Esophagus muscularis mucosa (tissue), 4 donors: ENCODE measurements around the gene DARS1. TPM values are rescaled to one million over a fixed set of nuclear protein-coding genes. Genes with fewer than 3 reads are reported as not detected.
"Not testable (repeated sequence)": the region's sequence is repeated elsewhere in the genome, so short reads cannot be mapped to it uniquely, and the experiment has no call there.

ENCODE experiments used
- DNase-seq: peaks from one replicate; pipeline ENCODE4 v3.0.0-alpha.2; 2017; ENCODE audit errors: extremely low spot score
- H3K27ac ChIP-seq, 4 donors: fragments of 200-600 bp; sonication (generic); replicated peaks in 1 of 4; 1 replicate in 3 of 4; 2 replicates in 1 of 4; pipeline ENCODE4 v1.5.1; 2016 to 2019; ENCODE audit warnings: mild to moderate bottlenecking in 1 of 4
- H3K27me3 ChIP-seq, 4 donors: fragments of 200-600 bp; sonication (generic); one replicate each; pipeline versions ENCODE4 v1.5.1 to v1.6.0; 2016 to 2019
- H3K36me3 ChIP-seq, 4 donors: fragments of 200-600 bp; sonication (generic); one replicate each; pipeline ENCODE4 v1.5.1; 2016 to 2019
- H3K4me1 ChIP-seq, 4 donors: fragments of 200-600 bp; sonication (generic); one replicate each; pipeline ENCODE4 v1.5.1; 2016 to 2019
- H3K4me3 ChIP-seq, 4 donors: fragments of 200-600 bp; sonication (generic); 1 replicate in 2 of 4; 2 replicates in 2 of 4; pipeline ENCODE4 v1.5.1; 2016 to 2019; ENCODE audit warnings: mild to moderate bottlenecking in 4 of 4, moderate library complexity in 1 of 4
- H3K9me3 ChIP-seq, 4 donors: fragments of 200-600 bp; sonication (generic); 1 replicate in 3 of 4; 2 replicates in 1 of 4; pipeline ENCODE4 v1.5.1; 2016 to 2019
- CTCF ChIP-seq, 3 experiments: fragments of 200-600 bp in 2 of 3; fragments of 450-650 bp in 1 of 3; sonication (generic) in 2 of 3; IDR thresholded peaks; one replicate each; pipeline ENCODE4 v1.5.1; 2017 to 2019; ENCODE audit warnings: antibody characterized with exemption in 3 of 3, mild to moderate bottlenecking in 2 of 3, moderate library complexity in 1 of 3
- EP300 ChIP-seq: sonication (generic); formaldehyde crosslinking; IDR thresholded peaks from one replicate; pipeline ENCODE4 v1.6.1; 2017; ENCODE audit warnings: antibody characterized with exemption
- POLR2A ChIP-seq: fragments of 450-650 bp; IDR thresholded peaks from one replicate; pipeline ENCODE4 v1.6.1; 2017; ENCODE audit warnings: antibody characterized with exemption, moderate library complexity, mild to moderate bottlenecking, low read depth
- POLR2AphosphoS5 ChIP-seq, 2 donors: sonication (generic); formaldehyde crosslinking; IDR thresholded peaks; one replicate each; pipeline ENCODE4 v1.6.1; 2017; ENCODE audit warnings: antibody characterized with exemption in 2 of 2
- WGBS: methylation state at CpG from one replicate; pipeline ENCODE4 v1.1.5; 2018; 5-methylcytosine and 5-hydroxymethylcytosine counted together
- intact Hi-C: fragments of 100-400 bp; cut with DNase I; formaldehyde crosslinking; loops from one replicate; pipeline ENCODE4 v1.15.1; 2023
- total RNA-seq, 4 donors: library from RNA; depleted of rRNA; stranded (reverse); fragments of >200 nt; gene quantifications; one replicate each; pipeline versions ENCODE4 v1.1.0 to v1.2.1, GENCODE V29; 2016

Gene DARS1
- total RNA-seq, 4 donors from 2014 or later, result 98.8 to 129 (median 121) TPM

- intact Hi-C loops, result no loop called here
- Histone ChIP-seq H3K36me3 (peaks cover 0 to 16% (median 4%) of the 10 kb centered on the region in 4 donors), H3K4me3 (no peak overlapping the region), H3K27ac (no peak overlapping the region), H3K4me1 (no peaks in the 10 kb centered on the region), H3K27me3 (no peaks in the 10 kb centered on the region), H3K9me3 (no peaks in the 10 kb centered on the region)
- DNase-seq, result no peak
- whole genome bisulfite sequencing, result 100% methylated on average over 1 of the region's 1 CpG
- TF ChIP-seq CTCF (IDR thresholded peaks at IDR 0.05) (no peak), POLR2A (no peak), POLR2AphosphoS5 (IDR thresholded peaks at IDR 0.05) (no peak), EP300 (no peak)
Measured at GRCh38 chr2:135894930-135895329, 90.5 kb downstream of the DARS1 start.

GRCh38 chr2:135893374-135893794 lies 92.0 kb downstream of the DARS1 start:
- no peaks in the 10 kb centered on the region for H3K9me3 ChIP-seq
- H3K4me1 ChIP-seq, result no peaks in the 10 kb centered on the region
- H3K4me3 ChIP-seq, result no peak overlapping the region
- TF ChIP-seq EP300 (no peak), POLR2A (no peak), CTCF (IDR thresholded peaks at IDR 0.05) (no peak), POLR2AphosphoS5 (IDR thresholded peaks at IDR 0.05) (no peak)
- no peak for DNase-seq
- 84% methylated on average over 2 of the region's 2 CpGs for WGBS
- intact Hi-C loops, result no loop called here
- H3K36me3 ChIP-seq, result peaks cover 0 to 7% (median 2%) of the 10 kb centered on the region in 4 donors
- no peak overlapping the region for H3K27ac ChIP-seq
- no peaks in the 10 kb centered on the region for H3K27me3 ChIP-seq

- no peak for TF ChIP-seq POLR2A
- TF ChIP-seq EP300, result no peak
- TF ChIP-seq POLR2AphosphoS5 (IDR thresholded peaks at IDR 0.05), result no peak
- no peak for TF ChIP-seq CTCF (IDR thresholded peaks at IDR 0.05)
- no peaks in the 10 kb centered on the region for H3K27me3 ChIP-seq
- WGBS, result 71% methylated on average over 6 of the region's 6 CpGs
- intact Hi-C loops, result no loop called here
- no peak for DNase-seq
- H3K4me3 ChIP-seq, result no peak overlapping the region
- H3K4me1 ChIP-seq, result no peaks in the 10 kb centered on the region
- H3K27ac ChIP-seq, result no peak overlapping the region
- H3K36me3 ChIP-seq, result no peaks in the 10 kb centered on the region
- H3K9me3 ChIP-seq, result no peaks in the 10 kb centered on the region
Measured at GRCh38 chr2:135890835-135891234, 94.6 kb downstream of the DARS1 start.

- no peak for TF ChIP-seq POLR2A
- WGBS, result 88% methylated on average over 4 of the region's 4 CpGs
Measured at GRCh38 chr2:135890149-135890548, 95.3 kb downstream of the DARS1 start.

GRCh38 chr2:135888587-135888986 lies 96.8 kb downstream of the DARS1 start:
- 86% methylated on average over 5 of the region's 5 CpGs for WGBS
- H3K4me1 ChIP-seq, H3K27me3 ChIP-seq, DNase-seq, H3K9me3 ChIP-seq, H3K4me3 ChIP-seq, H3K36me3 ChIP-seq, H3K27ac ChIP-seq, intact Hi-C loops: not testable (repeated sequence)

More at GRCh38 chr2:135890149-135890548, 95.3 kb downstream of the DARS1 start:
- Histone ChIP-seq H3K9me3 (no peaks in the 10 kb centered on the region), H3K27me3 (no peaks in the 10 kb centered on the region), H3K36me3 (no peaks in the 10 kb centered on the region), H3K27ac (no peak overlapping the region), H3K4me3 (no peak overlapping the region), H3K4me1 (no peaks in the 10 kb centered on the region)
- no peak for DNase-seq
- intact Hi-C loops, result no loop called here

GRCh38 chr2:135885709-135886108 lies 99.7 kb downstream of the DARS1 start:
- Histone ChIP-seq H3K27me3 (no peaks in the 10 kb centered on the region), H3K9me3 (no peaks in the 10 kb centered on the region), H3K36me3 (no peaks in the 10 kb centered on the region), H3K4me1 (no peaks in the 10 kb centered on the region), H3K27ac (no peak overlapping the region), H3K4me3 (no peak overlapping the region)
- TF ChIP-seq POLR2A (no peak), CTCF (IDR thresholded peaks at IDR 0.05) (no peak), POLR2AphosphoS5 (IDR thresholded peaks at IDR 0.05) (no peak), EP300 (no peak)
- DNase-seq, result no peak
- intact Hi-C loops, result no loop called here
- WGBS, result 95% methylated on average over 2 of the region's 4 CpGs
